GM18858 (cell line): Measurements from ENCODE around the gene B4GALT5.
"Not testable (repeated sequence)": the region's sequence is repeated elsewhere in the genome, so short reads cannot be mapped to it uniquely, and the experiment has no call there.

Experiments
- ATAC-seq: cut with Tn5 transposase; IDR thresholded peaks from one replicate; pipeline ENCODE4 v1.9.1; 2021; ENCODE audit not compliant: unreplicated experiment

The B4GALT5 gene, protein sequence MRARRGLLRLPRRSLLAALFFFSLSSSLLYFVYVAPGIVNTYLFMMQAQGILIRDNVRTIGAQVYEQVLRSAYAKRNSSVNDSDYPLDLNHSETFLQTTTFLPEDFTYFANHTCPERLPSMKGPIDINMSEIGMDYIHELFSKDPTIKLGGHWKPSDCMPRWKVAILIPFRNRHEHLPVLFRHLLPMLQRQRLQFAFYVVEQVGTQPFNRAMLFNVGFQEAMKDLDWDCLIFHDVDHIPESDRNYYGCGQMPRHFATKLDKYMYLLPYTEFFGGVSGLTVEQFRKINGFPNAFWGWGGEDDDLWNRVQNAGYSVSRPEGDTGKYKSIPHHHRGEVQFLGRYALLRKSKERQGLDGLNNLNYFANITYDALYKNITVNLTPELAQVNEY

GRCh38 chr20:49713753-49714712 is at the start of gene B4GALT5:
Gene B4GALT5, minus strand, starts transcription at chr20:49713878. Its CDS starts 188 bp downstream, at chr20:49713690.
- peak; percentile 68 for ATAC-seq

GRCh38 chr20:49762940-49763766 is 49.5 kb upstream of the B4GALT5 start:
- no peak for ATAC-seq

DNA sequence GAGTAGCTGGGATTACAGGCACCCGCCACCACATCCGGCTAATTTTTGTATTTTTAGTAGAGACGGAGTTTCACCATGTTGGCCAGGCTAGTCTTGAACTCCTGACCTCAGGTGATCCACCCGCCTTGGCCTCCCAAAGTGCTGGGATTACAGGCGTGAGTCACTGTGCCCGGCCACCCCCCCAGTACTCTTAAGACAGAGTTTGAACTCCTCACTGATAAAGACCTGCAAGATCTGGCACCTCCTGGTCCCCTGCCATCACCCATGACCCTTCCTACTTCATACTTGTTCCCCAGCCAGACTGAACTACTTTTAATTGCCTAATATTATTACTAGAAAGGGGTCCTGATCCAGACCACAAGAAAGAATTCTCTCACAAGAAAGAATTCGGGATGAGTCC is 48.2 kb upstream of the B4GALT5 start:
- ATAC-seq = not testable (repeated sequence)

- ATAC-seq = no peak
These were observed 45.7 kb upstream of the B4GALT5 start for GRCh38 chr20:49759266-49759950.

- ATAC-seq = no peak
These were observed 45.1 kb upstream of the B4GALT5 start for GRCh38 chr20:49758781-49759180.

GRCh38 chr20:49757597-49757996 is 43.9 kb upstream of the B4GALT5 start:
- ATAC-seq = no peak

DNA sequence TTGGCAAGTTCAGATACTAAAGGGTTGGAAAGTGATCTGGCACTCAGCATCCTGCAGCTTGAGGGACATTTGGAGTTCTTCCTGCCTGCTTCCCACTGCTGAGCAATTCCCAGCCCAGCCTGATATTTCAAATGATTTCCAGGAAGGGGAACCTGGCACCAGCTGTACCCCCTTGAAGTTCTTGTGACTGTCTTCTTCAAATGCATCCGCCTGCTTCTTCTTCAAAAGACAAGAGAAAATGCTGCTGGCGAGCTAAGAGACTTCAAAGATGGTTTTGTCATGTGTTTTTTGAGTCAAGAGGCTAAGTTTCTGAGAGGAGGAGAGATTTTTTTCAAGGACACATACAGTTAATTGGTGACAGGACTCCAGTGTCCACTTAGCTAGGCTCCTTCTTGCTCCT is 42.6 kb upstream of the B4GALT5 start:
- ATAC-seq = no peak

DNA sequence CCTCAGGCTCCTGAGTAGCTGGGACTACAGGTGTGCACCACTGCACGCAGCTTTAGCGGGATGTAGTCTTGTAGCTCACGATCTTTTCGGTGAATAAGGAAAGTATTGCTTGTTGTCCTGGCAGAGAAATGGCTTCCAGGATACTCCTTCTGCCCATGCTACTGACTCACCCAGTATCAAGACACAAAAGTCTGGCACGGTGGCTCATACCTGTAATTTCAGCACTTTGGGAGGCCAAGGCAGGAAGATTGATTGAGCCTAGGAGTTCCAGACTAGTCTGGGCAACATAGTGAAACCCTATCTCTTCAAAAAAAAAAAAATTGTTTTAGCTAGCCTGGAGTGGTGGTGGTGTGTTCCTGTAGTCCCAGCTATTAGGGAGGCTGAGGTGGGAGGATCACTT is 40.9 kb upstream of the B4GALT5 start:
- ATAC-seq = no peak

GRCh38 chr20:49753133-49753532 is 39.5 kb upstream of the B4GALT5 start:
- no peak for ATAC-seq

DNA sequence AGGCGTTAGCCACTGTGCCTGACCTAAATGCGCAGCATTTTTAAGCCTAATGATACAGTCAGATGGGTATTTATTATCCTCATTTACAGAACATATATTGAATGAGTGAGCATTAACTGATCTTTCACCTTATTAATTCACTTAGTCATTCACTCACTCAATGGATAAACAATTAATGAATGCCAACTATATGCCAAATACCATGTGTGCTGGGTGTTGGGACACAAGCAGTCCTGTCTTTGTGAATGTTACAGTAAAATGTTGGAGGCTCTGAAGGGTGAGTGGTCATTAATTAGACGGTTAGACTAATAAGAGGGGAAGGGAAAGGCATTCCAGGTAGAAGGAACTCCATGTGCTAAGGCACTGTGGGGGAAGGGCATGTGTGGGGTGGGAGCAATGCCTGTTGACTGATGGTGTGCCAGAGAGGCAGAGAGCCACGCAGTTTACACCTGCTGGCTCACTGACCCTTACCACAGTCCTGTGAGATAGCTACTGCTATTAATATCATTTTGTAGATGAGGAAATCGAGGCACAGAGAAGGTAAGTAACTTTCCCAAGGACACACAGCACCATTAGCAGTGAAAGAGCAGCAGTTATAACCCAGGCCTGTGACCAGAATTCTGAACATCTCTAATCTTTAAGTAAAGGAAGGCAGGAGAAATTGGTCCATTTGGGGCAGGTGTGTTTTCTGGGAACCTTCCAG is 38.7 kb upstream of the B4GALT5 start:
- no peak for ATAC-seq

- no peak for ATAC-seq
These were observed 37.7 kb upstream of the B4GALT5 start for GRCh38 chr20:49751397-49751736.

DNA sequence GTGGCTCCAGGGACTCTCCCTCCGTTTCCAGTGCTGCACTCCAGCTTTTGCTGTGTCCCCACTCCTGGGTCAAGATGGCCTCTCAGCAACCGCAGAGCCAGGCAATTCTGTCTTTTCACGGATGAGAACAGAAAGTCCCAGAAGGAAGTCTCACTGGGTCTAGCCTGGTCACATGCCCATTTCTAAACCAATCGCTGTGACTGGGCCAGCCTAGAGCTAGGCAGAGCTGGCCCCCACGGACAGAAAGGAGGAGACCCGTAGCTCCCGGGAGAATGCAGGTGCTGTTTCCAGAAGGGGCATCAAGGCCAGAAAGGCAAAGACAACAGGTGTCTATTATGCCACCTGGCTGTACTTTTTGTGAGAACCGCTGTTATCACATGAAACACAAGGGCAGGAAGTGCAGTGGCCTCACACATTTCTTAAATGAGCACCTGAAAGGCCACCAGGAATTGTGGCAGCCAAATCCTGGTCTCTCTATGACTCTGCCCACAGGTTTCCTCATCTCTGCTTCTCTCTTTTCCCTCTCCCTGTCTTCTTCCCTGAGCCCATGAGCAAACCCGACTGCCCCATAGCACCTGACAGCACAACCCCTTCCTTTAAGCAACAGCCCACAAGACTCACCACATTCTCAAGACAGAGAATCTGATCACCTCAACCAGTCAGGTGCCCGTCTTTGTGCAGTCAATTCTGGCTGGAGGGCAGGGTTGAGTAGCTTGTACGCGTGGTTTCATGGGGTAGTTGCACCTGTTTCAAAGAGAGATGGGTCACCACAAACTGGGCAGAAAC is 37.1 kb upstream of the B4GALT5 start:
- ATAC-seq = no peak

GRCh38 chr20:49749625-49750024 is 35.9 kb upstream of the B4GALT5 start:
- no peak for ATAC-seq

- no peak for ATAC-seq
These were observed 34.8 kb upstream of the B4GALT5 start for GRCh38 chr20:49748525-49748838.

GRCh38 chr20:49747707-49748524 is 34.2 kb upstream of the B4GALT5 start:
- no peak for ATAC-seq

- ATAC-seq = no peak
These were observed 29.3 kb upstream of the B4GALT5 start for GRCh38 chr20:49742948-49743347.

GRCh38 chr20:49741977-49742376 is 28.3 kb upstream of the B4GALT5 start:
- no peak for ATAC-seq

DNA sequence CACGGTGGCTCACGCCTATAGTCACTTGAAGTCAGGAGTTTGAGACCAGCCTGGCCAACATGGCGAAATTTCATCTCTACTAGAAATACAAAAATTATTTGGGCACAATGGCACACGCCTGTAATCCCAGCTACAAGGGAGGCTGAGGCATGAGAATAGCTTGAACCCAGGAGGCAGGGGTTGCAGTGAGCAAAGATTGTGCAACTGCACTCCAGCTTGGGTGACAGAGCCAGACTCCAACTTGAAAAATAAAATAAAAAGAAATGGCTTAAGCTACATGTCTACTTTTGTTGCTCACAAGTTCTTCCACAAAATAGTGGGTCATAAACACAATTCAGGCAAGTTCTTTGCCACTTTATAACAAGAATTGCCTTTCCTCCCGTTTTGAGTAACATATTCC is 27.1 kb upstream of the B4GALT5 start:
- no peak for ATAC-seq
